G401 (cell line): ENCODE results near the gene GDI1. TPM values are rescaled to one million over a fixed set of nuclear protein-coding genes. Genes with fewer than 3 reads are reported as not detected.

ENCODE experiments used
- DNase-seq: peaks from one replicate; pipeline ENCODE4 v3.0.0-alpha.2; 2015; ENCODE audit warnings: low spot score
- in situ Hi-C: cut with HindIII; loops from 2 replicates; pipeline ENCODE4 v1.10.0; 2016; ENCODE audit warnings: low sequenced_read_pairs, mixed read lengths
- total RNA-seq: library from RNA; depleted of rRNA; stranded (reverse); fragments of >200 nt; shearing (Covaris generic); gene quantifications from 2 replicates; pipeline ENCODE4 v1.2.3, GENCODE V29; 2014

The GDI1 gene
- total RNA-seq, 1 experiment from 2014 or later, result 57.6 TPM

- DNase-seq, result no peak
- in situ Hi-C loops, result no loop called here
Observed at GRCh38 chrX:154472685-154473632, 36.0 kb downstream of the GDI1 start.

GRCh38 chrX:154473683-154474082 lies 36.7 kb downstream of the GDI1 start:
- in situ Hi-C loops, result no loop called here

GRCh38 chrX:154476821-154477220 lies 39.9 kb downstream of the GDI1 start:
- in situ Hi-C loops, result no loop called here
- DNase-seq, result no peak

More at GRCh38 chrX:154473683-154474082, 36.7 kb downstream of the GDI1 start:
- no peak for DNase-seq

- in situ Hi-C loops, result no loop called here
- no peak for DNase-seq
Observed at GRCh38 chrX:154477891-154478477, 41.0 kb downstream of the GDI1 start.

GRCh38 chrX:154478728-154479622 lies 42.0 kb downstream of the GDI1 start, which contains the start of gene LAGE3:
Gene LAGE3, minus strand, starts transcription at chrX:154479281. Its CDS starts 366 bp downstream, at chrX:154478915.
- in situ Hi-C loops, result no loop called here

GRCh38 chrX:154481195-154481594 lies 44.2 kb downstream of the GDI1 start:
- no peak for DNase-seq
- in situ Hi-C loops, result no loop called here

More at GRCh38 chrX:154478728-154479622, 42.0 kb downstream of the GDI1 start, which contains the start of gene LAGE3:
- peak; percentile 88 for DNase-seq

GRCh38 chrX:154481911-154482601 lies 45.1 kb downstream of the GDI1 start:
- no peak for DNase-seq
- in situ Hi-C loops, result no loop called here

- DNase-seq, result no peak
- in situ Hi-C loops, result no loop called here
Observed at GRCh38 chrX:154482786-154483185, 45.8 kb downstream of the GDI1 start.

- no peak for DNase-seq
- in situ Hi-C loops, result no loop called here
Observed at GRCh38 chrX:154483325-154483724, 46.4 kb downstream of the GDI1 start.

GRCh38 chrX:154484255-154485149 lies 47.5 kb downstream of the GDI1 start:
- in situ Hi-C loops, result no loop called here
- DNase-seq, result no peak

- in situ Hi-C loops, result no loop called here
- no peak for DNase-seq
Observed at GRCh38 chrX:154485150-154486051, 48.4 kb downstream of the GDI1 start.

GRCh38 chrX:154486052-154486395 lies 49.1 kb downstream of the GDI1 start:
- in situ Hi-C loops, result no loop called here
- DNase-seq, result no peak

- in situ Hi-C loops, result no loop called here
- DNase-seq, result no peak
Observed at GRCh38 chrX:154486396-154487207, 49.6 kb downstream of the GDI1 start, which contains the start of gene UBL4A. Gene UBL4A, minus strand, starts transcription at chrX:154486615. Its CDS starts 31 bp downstream, at chrX:154486584.

GRCh38 chrX:154487518-154488290 lies 50.8 kb downstream of the GDI1 start:
- DNase-seq, result no peak
- in situ Hi-C loops, result no loop called here

GRCh38 chrX:154488336-154489075 lies 51.6 kb downstream of the GDI1 start:
- no peak for DNase-seq
- in situ Hi-C loops, result no loop called here
